HepG2 (cell line): ENCODE data around the gene LIN28B. TPM values are rescaled to one million over a fixed set of nuclear protein-coding genes. Genes with fewer than 3 reads are reported as not detected.

Source experiments
- CREB1 ChIP-seq, 2 experiments: fragments of 450-650 bp in 1 of 2; IDR thresholded peaks; 2 replicates each; pipeline ENCODE4 v1.6.1; 2016 to 2017; ENCODE audit warnings: control low read depth in 1 of 2, mild to moderate bottlenecking in 1 of 2, missing compliant biosample characterization in 1 of 2, missing genetic modification characterization in 1 of 2
- ELF3 ChIP-seq: IDR thresholded peaks from 2 replicates; pipeline ENCODE4 v1.6.1; 2016; ENCODE audit warnings: missing genetic modification reagents, missing compliant biosample characterization
- EP300 ChIP-seq, 3 experiments: sonication (generic) in 1 of 3; formaldehyde crosslinking in 1 of 3; IDR thresholded peaks; 2 replicates each; pipeline versions ENCODE4 v1.5.1 to v1.6.1; 2011 to 2020; ENCODE audit warnings: low read depth in 2 of 3, low read length in 2 of 3, borderline replicate concordance in 1 of 3, improper control_type of control experiment in 1 of 3, mild to moderate bottlenecking in 1 of 3, missing genetic modification reagents in 1 of 3, moderate library complexity in 1 of 3
- ETV5 ChIP-seq: IDR thresholded peaks from 2 replicates; pipeline ENCODE4 v1.6.1; 2018; ENCODE audit warnings: missing biosample characterization, missing genetic modification reagents, inconsistent platforms, borderline replicate concordance
- FOXA3 ChIP-seq: IDR thresholded peaks from 2 replicates; pipeline ENCODE4 v1.6.1; 2016; ENCODE audit warnings: missing genetic modification reagents, missing compliant biosample characterization
- FOXP4 ChIP-seq: sonication (generic); formaldehyde crosslinking; IDR thresholded peaks from 2 replicates; pipeline ENCODE4 v1.4.0; 2020; ENCODE audit warnings: missing genetic modification reagents
- HNF4G ChIP-seq, 2 experiments: sonication (generic) in 1 of 2; formaldehyde crosslinking in 1 of 2; IDR thresholded peaks; 2 replicates each; pipeline versions ENCODE4 v1.4.0 to v1.6.1; 2011 to 2020; ENCODE audit warnings: borderline replicate concordance in 2 of 2, low read depth in 2 of 2, mild to moderate bottlenecking in 2 of 2, low read length in 1 of 2, missing genetic modification reagents in 1 of 2, moderate library complexity in 1 of 2
- MEF2D ChIP-seq: sonication (generic); formaldehyde crosslinking; IDR thresholded peaks from 2 replicates; pipeline ENCODE4 v1.5.1; 2020; ENCODE audit warnings: mild to moderate bottlenecking, missing genetic modification reagents
- NFIC ChIP-seq: IDR thresholded peaks from 2 replicates; pipeline ENCODE4 v1.6.1; 2012; ENCODE audit warnings: mild to moderate bottlenecking, low read length, inconsistent platforms
- PHB2 ChIP-seq: fragments of 450-650 bp; IDR thresholded peaks from 2 replicates; pipeline ENCODE4 v1.6.1; 2018; ENCODE audit not compliant: partially characterized antibody
- SIN3A ChIP-seq: IDR thresholded peaks from 2 replicates; pipeline ENCODE4 v1.6.1; 2011; ENCODE audit warnings: low read depth, mild to moderate bottlenecking, control low read depth, low read length, borderline replicate concordance
- SKIL ChIP-seq: sonication (generic); formaldehyde crosslinking; IDR thresholded peaks from 2 replicates; pipeline ENCODE4 v1.8.0; 2022; ENCODE audit warnings: missing genetic modification reagents, mild to moderate bottlenecking, moderate library complexity, borderline replicate concordance
- SNAI1 ChIP-seq: sonication (generic); formaldehyde crosslinking; IDR thresholded peaks from 2 replicates; pipeline ENCODE4 v1.5.0; 2020; ENCODE audit warnings: mild to moderate bottlenecking, missing genetic modification reagents, borderline replicate concordance
- SOX6 ChIP-seq, 2 experiments: fragments of 450-650 bp in 1 of 2; sonication (generic) in 1 of 2; formaldehyde crosslinking in 1 of 2; IDR thresholded peaks; 2 replicates each; pipeline versions ENCODE4 v1.4.0 to v1.6.1; 2017 to 2020; ENCODE audit warnings: antibody characterized with exemption in 1 of 2, mild to moderate bottlenecking in 1 of 2, missing genetic modification reagents in 1 of 2
- TARDBP ChIP-seq: sonication (generic); formaldehyde crosslinking; IDR thresholded peaks from 2 replicates; pipeline ENCODE4 v1.8.0; 2022; ENCODE audit warnings: mild to moderate bottlenecking, missing genetic modification reagents
- ZBTB34 ChIP-seq: sonication (generic); formaldehyde crosslinking; IDR thresholded peaks from 2 replicates; pipeline ENCODE4 v1.8.0; 2022; ENCODE audit warnings: mild to moderate bottlenecking, missing genetic modification reagents
- ZNF317 ChIP-seq: sonication (generic); formaldehyde crosslinking; IDR thresholded peaks from 2 replicates; pipeline ENCODE4 v1.5.0; 2020; ENCODE audit warnings: mild to moderate bottlenecking, missing genetic modification reagents
- ZNF354B ChIP-seq: sonication (generic); formaldehyde crosslinking; IDR thresholded peaks from 2 replicates; pipeline ENCODE4 v1.8.0; 2022; ENCODE audit warnings: mild to moderate bottlenecking, missing genetic modification reagents
- ZNF570 ChIP-seq: sonication (generic); formaldehyde crosslinking; IDR thresholded peaks from 2 replicates; pipeline ENCODE4 v1.4.0; 2020; ENCODE audit warnings: mild to moderate bottlenecking, missing genetic modification reagents, borderline replicate concordance
- ZNF607 ChIP-seq: sonication (generic); formaldehyde crosslinking; IDR thresholded peaks from 2 replicates; pipeline ENCODE4 v1.5.1; 2020; ENCODE audit warnings: missing genetic modification reagents, mild to moderate bottlenecking, borderline replicate concordance
- ZNF740 ChIP-seq: sonication (generic); formaldehyde crosslinking; IDR thresholded peaks from 2 replicates; pipeline ENCODE4 v1.4.0; 2020; ENCODE audit warnings: missing genetic modification reagents
- ZNF782 ChIP-seq: sonication (generic); formaldehyde crosslinking; IDR thresholded peaks from 2 replicates; pipeline ENCODE4 v1.4.0; 2020; ENCODE audit warnings: missing genetic modification reagents, mild to moderate bottlenecking, borderline replicate concordance
- ZNF788 ChIP-seq: sonication (generic); formaldehyde crosslinking; IDR thresholded peaks from 2 replicates; pipeline ENCODE4 v1.5.0; 2020; ENCODE audit warnings: mild to moderate bottlenecking, missing genetic modification reagents, borderline replicate concordance
- polyA plus RNA-seq, 8 experiments: library from polyadenylated mRNA; depleted of rRNA in 3 of 8; stranded (reverse) in 7 of 8; unstranded in 1 of 8; fragments of >200 nt; fragmentation: Illumina TruSeq in 4 of 8; extraction: Trizol in 4 of 8; gene quantifications; 2 replicates each; pipeline versions ENCODE4 v1.2.1 to v1.2.3, GENCODE V29; 2011 to 2016; ENCODE audit warnings: low read depth in 4 of 8, missing spikeins in 1 of 8, mixed read lengths in 1 of 8; ENCODE audit not compliant: insufficient read depth in 1 of 8
- total RNA-seq, 5 experiments: library from RNA; depleted of rRNA; stranded (reverse); fragments of >200 nt; fragmentation: Illumina TruSeq; extraction: Trizol; gene quantifications; 2 replicates each; pipeline ENCODE4 v1.2.3, GENCODE V29; 2016; ENCODE audit warnings: low read depth in 1 of 5

LIN28B gene
- total and polyA plus RNA-seq, 2 of the 13 experiments (the other 11 are each of a cell fraction or from before 2014, with no cell fraction given), result 14.5 to 56.8 TPM

- no peak for TF ChIP-seq SIN3A
- TF ChIP-seq ZNF317 (CRISPR knock-in tag), result no peak
- no peak for TF ChIP-seq CREB1 (IDR thresholded peaks at IDR 0.05)
- TF ChIP-seq CREB1 (CRISPR knock-in tag; IDR thresholded peaks at IDR 0.05), result no peak
- no peak for TF ChIP-seq ZNF570 (CRISPR knock-in tag)
- no peak for TF ChIP-seq ZNF782 (CRISPR knock-in tag)
- TF ChIP-seq SNAI1, result no peak
- TF ChIP-seq ETV5 (CRISPR knock-in tag), result peak; percentile 89; the same call in 1 of the 2 replicates
- TF ChIP-seq FOXA3 (CRISPR knock-in tag), result peak; percentile 61
- TF ChIP-seq FOXP4 (CRISPR knock-in tag), result peak; percentile 54; the same call in 1 of the 2 replicates
- peak in 1 of 2 experiments; percentile 60; a peak in 2 of 4 replicates for TF ChIP-seq EP300 (IDR thresholded peaks at IDR 0.05; ENCODE audit: low read depth in 2 of 2, low read length in 2 of 2)
- TF ChIP-seq EP300 (CRISPR knock-in tag; IDR thresholded peaks at IDR 0.05; ENCODE audit: borderline replicate concordance), result no peak
- no peak for TF ChIP-seq PHB2
- TF ChIP-seq MEF2D, result 0 out of 2 replicates have a peak, but pooled peaks have one; percentile 43
- no peak for TF ChIP-seq ZNF354B
- 0 out of 2 replicates have a peak, but pooled peaks have one; percentile 32 for TF ChIP-seq ZBTB34 (CRISPR knock-in tag)
- TF ChIP-seq ELF3 (CRISPR knock-in tag), result peak; percentile 66
- TF ChIP-seq HNF4G (IDR thresholded peaks at IDR 0.05; ENCODE audit: borderline replicate concordance, low read depth, low read length), result 0 out of 2 replicates have a peak, but pooled peaks have one; percentile 34
- no peak for TF ChIP-seq HNF4G (CRISPR knock-in tag; IDR thresholded peaks at IDR 0.05; ENCODE audit: borderline replicate concordance, low read depth)
- 0 out of 2 replicates have a peak, but pooled peaks have one; percentile 28 for TF ChIP-seq TARDBP (CRISPR knock-in tag)
- TF ChIP-seq ZNF607, result no peak
- no peak for TF ChIP-seq SKIL (CRISPR knock-in tag)
- TF ChIP-seq SOX6 (IDR thresholded peaks at IDR 0.05), result no peak
- peak; percentile 78 for TF ChIP-seq SOX6 (CRISPR knock-in tag; IDR thresholded peaks at IDR 0.05)
- no peak for TF ChIP-seq ZNF788 (CRISPR knock-in tag)
- no peak for TF ChIP-seq NFIC
- no peak for TF ChIP-seq ZNF740 (CRISPR knock-in tag)
These were observed 88.6 kb downstream of the LIN28B start (continued) for GRCh38 chr6:105045526-105045925.
